ENCODE data around the gene YBX1. TPM values are rescaled to one million over a fixed set of nuclear protein-coding genes. Genes with fewer than 3 reads are reported as not detected.

The YBX1 gene
- total RNA-seq, 5 donors from 2014 or later (not counting 1 experiment from before 2014, with no cell fraction given) = 274 to 340 (median 307) TPM

- WGBS (ENCODE audit: insufficient coverage) = 81% methylated on average over 7 of the region's 8 CpGs
- no peak overlapping the region for H3K4me3 Mint-ChIP-seq
- peaks cover 0 to 7% of the 10 kb centered on the region in 2 experiments for H3K4me1 ChIP-seq (ENCODE audit: control insufficient read depth in 1 of 2, extremely low read depth in 1 of 2, insufficient read depth in 2 of 2, low read length in 2 of 2)
- peaks cover 8 to 11% (median 9%) of the 10 kb centered on the region in 3 donors for H3K4me1 Mint-ChIP-seq
- H3K9me3 Mint-ChIP-seq = no peaks in the 10 kb centered on the region
- ATAC-seq (replicated peaks in 1 of 4) = no peak
- H3K4me3 ChIP-seq (ENCODE audit: control insufficient read depth in 1 of 2, extremely low read depth in 1 of 2, low read length in 1 of 2) = no peak overlapping the region
- POLR2A ChIA-PET = interaction anchor here in 1 of 2 donors (0.6 kb wide), 1 partner anchor 197 kb away, joined by 3 read pairs; no protein-coding TSS in a partner anchor
- no peaks in the 10 kb centered on the region for H3K36me3 Mint-ChIP-seq
- DNase-seq = no peak
- H3K27me3 Mint-ChIP-seq = peaks cover 0 to 2% of the 10 kb centered on the region in 2 donors
- H3K36me3 ChIP-seq (ENCODE audit: control insufficient read depth in 2 of 2, extremely low read depth in 1 of 2, insufficient read depth in 1 of 2, low read length in 1 of 2) = no peaks in the 10 kb centered on the region
- H3K27me3 ChIP-seq (replicated peaks in 1 of 2; ENCODE audit: control insufficient read depth in 2 of 2, extremely low read depth in 1 of 2, insufficient read depth in 2 of 2, low read length in 1 of 2) = peaks cover 0 to 9% of the 10 kb centered on the region in 2 experiments
- CTCF ChIA-PET = no interaction called here
- no peak overlapping the region for H3K27ac Mint-ChIP-seq
- no peak overlapping the region for H3K27ac ChIP-seq (ENCODE audit: low read length)
- H3K9me3 ChIP-seq = no peaks in the 10 kb centered on the region
Observed at GRCh38 chr1:42738678-42739226, 56.5 kb downstream of the YBX1 start.

GRCh38 chr1:42739753-42740700 lies 57.8 kb downstream of the YBX1 start, which contains the start of gene CLDN19:
Gene CLDN19, minus strand, starts transcription at chr1:42740236. Its CDS starts 173 bp downstream, at chr1:42740063.
- Histone ChIP-seq H3K4me1 (ENCODE audit: control insufficient read depth in 1 of 2, extremely low read depth in 1 of 2, insufficient read depth in 2 of 2, low read length in 2 of 2) (peaks cover 0 to 7% of the 10 kb centered on the region in 2 experiments), H3K27ac (ENCODE audit: low read length) (no peak within 1 kb of the TSS), H3K4me3 (ENCODE audit: control insufficient read depth in 1 of 2, extremely low read depth in 1 of 2, low read length in 1 of 2) (no peak within 1 kb of the TSS), H3K9me3 (no peaks in the 10 kb centered on the region), H3K36me3 (ENCODE audit: control insufficient read depth in 2 of 2, extremely low read depth in 1 of 2, insufficient read depth in 1 of 2, low read length in 1 of 2) (no peaks in the 10 kb centered on the region), H3K27me3 (replicated peaks in 1 of 2; ENCODE audit: control insufficient read depth in 2 of 2, extremely low read depth in 1 of 2, insufficient read depth in 2 of 2, low read length in 1 of 2) (peaks cover 0 to 2% of the 10 kb centered on the region in 2 experiments)
- POLR2A ChIA-PET = no interaction called here
- H3K27ac Mint-ChIP-seq = no peak within 1 kb of the TSS
- no peaks in the 10 kb centered on the region for H3K36me3 Mint-ChIP-seq
- ATAC-seq (replicated peaks in 1 of 4) (no peak), DNase-seq (no peak)
- WGBS (ENCODE audit: insufficient coverage) = 90% methylated on average over 19 of the region's 27 CpGs
- H3K4me3 Mint-ChIP-seq = no peak within 1 kb of the TSS
- no peaks in the 10 kb centered on the region for H3K27me3 Mint-ChIP-seq
- peaks cover 8 to 11% (median 9%) of the 10 kb centered on the region in 3 donors for H3K4me1 Mint-ChIP-seq
- CTCF ChIA-PET = no interaction called here
- no peaks in the 10 kb centered on the region for H3K9me3 Mint-ChIP-seq

GRCh38 chr1:42740851-42741580 lies 58.8 kb downstream of the YBX1 start:
- no peak for ATAC-seq (replicated peaks in 1 of 4)
- H3K9me3 Mint-ChIP-seq = no peaks in the 10 kb centered on the region
- ChIA-PET POLR2A (no interaction called here), CTCF (no interaction called here)
- H3K4me1 ChIP-seq (ENCODE audit: control insufficient read depth in 1 of 2, extremely low read depth in 1 of 2, insufficient read depth in 2 of 2, low read length in 2 of 2) = peaks cover 0 to 7% of the 10 kb centered on the region in 2 experiments
- no peaks in the 10 kb centered on the region for H3K27me3 ChIP-seq (replicated peaks in 1 of 2; ENCODE audit: control insufficient read depth in 2 of 2, extremely low read depth in 1 of 2, insufficient read depth in 2 of 2, low read length in 1 of 2)
- no peak for DNase-seq
- H3K27ac ChIP-seq (ENCODE audit: low read length) = no peak overlapping the region
- no peak overlapping the region for H3K4me3 ChIP-seq (ENCODE audit: control insufficient read depth in 1 of 2, extremely low read depth in 1 of 2, low read length in 1 of 2)
- no peaks in the 10 kb centered on the region for H3K36me3 Mint-ChIP-seq
- no peaks in the 10 kb centered on the region for H3K9me3 ChIP-seq
- peaks cover 0 to 5% of the 10 kb centered on the region in 2 donors for H3K36me3 ChIP-seq (ENCODE audit: control insufficient read depth in 2 of 2, extremely low read depth in 1 of 2, insufficient read depth in 1 of 2, low read length in 1 of 2)
- H3K27me3 Mint-ChIP-seq = no peaks in the 10 kb centered on the region
- 94% methylated on average over 5 of the region's 19 CpGs for WGBS (ENCODE audit: insufficient coverage)
- no peak overlapping the region for H3K27ac Mint-ChIP-seq
- H3K4me3 Mint-ChIP-seq = no peak overlapping the region
- peaks cover 8 to 11% (median 9%) of the 10 kb centered on the region in 3 donors for H3K4me1 Mint-ChIP-seq

- ATAC-seq (replicated peaks in 1 of 4) = no peak
- Mint-ChIP-seq H3K4me3 (no peak overlapping the region), H3K9me3 (no peaks in the 10 kb centered on the region), H3K27me3 (no peaks in the 10 kb centered on the region), H3K27ac (no peak overlapping the region), H3K4me1 (peaks cover 7 to 8% (median 7%) of the 10 kb centered on the region in 3 donors), H3K36me3 (no peaks in the 10 kb centered on the region)
- no peaks in the 10 kb centered on the region for H3K27me3 ChIP-seq (replicated peaks in 1 of 2; ENCODE audit: control insufficient read depth in 2 of 2, extremely low read depth in 1 of 2, insufficient read depth in 2 of 2, low read length in 1 of 2)
- H3K4me1 ChIP-seq (ENCODE audit: control insufficient read depth in 1 of 2, extremely low read depth in 1 of 2, insufficient read depth in 2 of 2, low read length in 2 of 2) = peaks cover 0 to 7% of the 10 kb centered on the region in 2 experiments
- ChIA-PET POLR2A (no interaction called here), CTCF (no interaction called here)
- H3K9me3 ChIP-seq = no peaks in the 10 kb centered on the region
- DNase-seq = no peak
- no peak overlapping the region for H3K4me3 ChIP-seq (ENCODE audit: control insufficient read depth in 1 of 2, extremely low read depth in 1 of 2, low read length in 1 of 2)
- 83% methylated on average over 1 of the region's 4 CpGs for WGBS (ENCODE audit: insufficient coverage)
- H3K27ac ChIP-seq (ENCODE audit: low read length) = no peak overlapping the region
- peaks cover 0 to 12% of the 10 kb centered on the region in 2 donors for H3K36me3 ChIP-seq (ENCODE audit: control insufficient read depth in 2 of 2, extremely low read depth in 1 of 2, insufficient read depth in 1 of 2, low read length in 1 of 2)
Observed at GRCh38 chr1:42741706-42742105, 59.5 kb downstream of the YBX1 start.

GRCh38 chr1:42742141-42742540 lies 59.9 kb downstream of the YBX1 start:
- Histone ChIP-seq H3K4me1 (ENCODE audit: control insufficient read depth in 1 of 2, extremely low read depth in 1 of 2, insufficient read depth in 2 of 2, low read length in 2 of 2) (peaks cover 0 to 5% of the 10 kb centered on the region in 2 experiments), H3K9me3 (no peaks in the 10 kb centered on the region), H3K27ac (ENCODE audit: low read length) (no peak overlapping the region), H3K4me3 (ENCODE audit: control insufficient read depth in 1 of 2, extremely low read depth in 1 of 2, low read length in 1 of 2) (no peak overlapping the region), H3K27me3 (replicated peaks in 1 of 2; ENCODE audit: control insufficient read depth in 2 of 2, extremely low read depth in 1 of 2, insufficient read depth in 2 of 2, low read length in 1 of 2) (no peaks in the 10 kb centered on the region), H3K36me3 (ENCODE audit: control insufficient read depth in 2 of 2, extremely low read depth in 1 of 2, insufficient read depth in 1 of 2, low read length in 1 of 2) (peaks cover 0 to 16% of the 10 kb centered on the region in 2 donors)
- H3K4me1 Mint-ChIP-seq = peaks cover 3% of the 10 kb centered on the region in 3 donors
- H3K27me3 Mint-ChIP-seq = no peaks in the 10 kb centered on the region
- H3K9me3 Mint-ChIP-seq = no peaks in the 10 kb centered on the region
- CTCF ChIA-PET = no interaction called here
- H3K36me3 Mint-ChIP-seq = no peaks in the 10 kb centered on the region
- POLR2A ChIA-PET = no interaction called here
- H3K4me3 Mint-ChIP-seq = no peak overlapping the region
- 98% methylated on average over 6 of the region's 8 CpGs for WGBS (ENCODE audit: insufficient coverage)
- H3K27ac Mint-ChIP-seq = no peak overlapping the region
- ATAC-seq (replicated peaks in 1 of 4) (no peak), DNase-seq (no peak)

GRCh38 chr1:42742617-42743316 lies 60.5 kb downstream of the YBX1 start:
- H3K4me1 ChIP-seq (ENCODE audit: control insufficient read depth in 1 of 2, extremely low read depth in 1 of 2, insufficient read depth in 2 of 2, low read length in 2 of 2) = peaks cover 0 to 2% of the 10 kb centered on the region in 2 experiments
- no peaks in the 10 kb centered on the region for H3K9me3 ChIP-seq
- Mint-ChIP-seq H3K9me3 (no peaks in the 10 kb centered on the region), H3K4me1 (no peaks in the 10 kb centered on the region), H3K36me3 (peaks cover under 1% of the 10 kb centered on the region), H3K4me3 (no peak overlapping the region), H3K27me3 (no peaks in the 10 kb centered on the region), H3K27ac (no peak overlapping the region)
- ChIA-PET CTCF (interaction anchor here in 1 of 2 donors (0.7 kb wide), 1 partner anchor 430 kb away, joined by 3 read pairs; no protein-coding TSS in a partner anchor), POLR2A (no interaction called here)
- peaks cover 0 to 23% of the 10 kb centered on the region in 2 donors for H3K36me3 ChIP-seq (ENCODE audit: control insufficient read depth in 2 of 2, extremely low read depth in 1 of 2, insufficient read depth in 1 of 2, low read length in 1 of 2)
- ATAC-seq (replicated peaks in 1 of 4) (no peak), DNase-seq (no peak)
- no peaks in the 10 kb centered on the region for H3K27me3 ChIP-seq (replicated peaks in 1 of 2; ENCODE audit: control insufficient read depth in 2 of 2, extremely low read depth in 1 of 2, insufficient read depth in 2 of 2, low read length in 1 of 2)
- no peak overlapping the region for H3K4me3 ChIP-seq (ENCODE audit: control insufficient read depth in 1 of 2, extremely low read depth in 1 of 2, low read length in 1 of 2)
- WGBS (ENCODE audit: insufficient coverage) = 84% methylated on average over 5 of the region's 9 CpGs
- H3K27ac ChIP-seq (ENCODE audit: low read length) = no peak overlapping the region
